Testis (tissue), 3 donors: ENCODE results near the gene RPP25L. TPM values are rescaled to one million over a fixed set of nuclear protein-coding genes. Genes with fewer than 3 reads are reported as not detected.

Source experiments
- DNase-seq: peaks from one replicate; pipeline ENCODE4 v3.0.0-alpha.2; 2019
- H3K27ac ChIP-seq, 2 donors: fragments of 200-600 bp; sonication (generic); one replicate each; pipeline ENCODE4 v1.5.1; 2019
- H3K27me3 ChIP-seq: fragments of 200-600 bp; sonication (generic); one replicate; pipeline ENCODE4 v1.5.1; 2019
- H3K36me3 ChIP-seq: fragments of 200-600 bp; sonication (generic); one replicate; pipeline ENCODE4 v1.5.1; 2017; ENCODE audit warnings: low read depth; ENCODE audit errors: missing control alignments
- H3K4me1 ChIP-seq: fragments of 200-600 bp; sonication (generic); one replicate; pipeline ENCODE4 v1.5.1; 2019
- H3K4me3 ChIP-seq, 2 donors: fragments of 200-600 bp; sonication (generic); one replicate each; pipeline ENCODE4 v1.5.1; 2017 to 2019
- H3K9me3 ChIP-seq: fragments of 200-600 bp; sonication (generic); one replicate; pipeline ENCODE4 v1.5.1; 2017
- CTCF ChIP-seq, 3 experiments: fragments of 450-650 bp in 2 of 3; fragments of 200-600 bp in 1 of 3; sonication (generic) in 1 of 3; IDR thresholded peaks; one replicate each; pipeline ENCODE4 v1.5.1; 2016 to 2019; ENCODE audit warnings: antibody characterized with exemption in 3 of 3, mild to moderate bottlenecking in 2 of 3, moderate library complexity in 1 of 3
- POLR2A ChIP-seq: fragments of 450-650 bp; IDR thresholded peaks from one replicate; pipeline ENCODE4 v1.6.1; 2017; ENCODE audit warnings: antibody characterized with exemption, mild to moderate bottlenecking, moderate library complexity
- WGBS, 2 donors: methylation state at CpG; one replicate each; pipeline ENCODE4 v1.1.5; 2018; 5-methylcytosine and 5-hydroxymethylcytosine counted together
- intact Hi-C: fragments of 100-400 bp; cut with DNase I; formaldehyde crosslinking; loops from one replicate; pipeline ENCODE4 v1.15.1; 2023; ENCODE audit warnings: low total_unique reads
- polyA plus RNA-seq: library from polyadenylated mRNA; stranded (reverse); fragments of 350-450 nt; fragmentation: Illumina TruSeq; extraction: RNeasy Lipid Tissue Mini Kit (QIAGEN cat#74804); gene quantifications from one replicate; pipeline ENCODE4 v1.2.3, GENCODE V29; 2014; ENCODE audit warnings: low read depth, low replicate concordance; ENCODE audit not compliant: insufficient read depth
- small RNA-seq, 2 donors: library from RNA; depleted of rRNA; stranded (forward); fragments of <200 nt; gene quantifications; one replicate each; pipeline ENCODE3, GENCODE V24; 2016
- total RNA-seq, 2 donors: library from RNA; depleted of rRNA; stranded (reverse); fragments of >200 nt; gene quantifications; one replicate each; pipeline ENCODE4 v1.2.3, GENCODE V29; 2016

RPP25L gene
- total and polyA plus RNA-seq, 3 donors from 2014 or later = 23.5 to 26.8 (median 25.1) TPM

- no peak overlapping the region for H3K27ac ChIP-seq
- H3K4me3 ChIP-seq = no peak overlapping the region
- H3K4me1 ChIP-seq = peaks cover 20% of the 10 kb centered on the region
- TF ChIP-seq CTCF (IDR thresholded peaks at IDR 0.05) = no peak
- no peak for TF ChIP-seq POLR2A
- no peaks in the 10 kb centered on the region for H3K36me3 ChIP-seq
- no peaks in the 10 kb centered on the region for H3K9me3 ChIP-seq
- no peak for DNase-seq
- intact Hi-C loops = no loop called here
- H3K27me3 ChIP-seq = no peaks in the 10 kb centered on the region
- 42 to 72% methylated on average over 19 to 21 of the region's 21 CpGs for WGBS, 2 donors
These were observed 51.2 kb downstream of the RPP25L start for GRCh38 chr9:34560599-34561214.

Small RNA genes within 50 kb of the gene (small RNA-seq; reads per million reads assigned to genes)
- 0 reads per million in 2 donors for gene CCL27

Other genes with a start within 250 kb of the RPP25L start
- gene MYORG, start 235.2 kb downstream of the RPP25L start, total RNA-seq = 1 to 10 TPM; 2.8 to 4.6 TPM
- gene MYORG, start 235.2 kb downstream of the RPP25L start, polyA plus RNA-seq = 2.8 TPM
- gene FAM219A, start 153.5 kb downstream of the RPP25L start, total RNA-seq = 10 to 100 TPM; 12.6 to 17.9 TPM
- gene FAM219A, start 153.5 kb downstream of the RPP25L start, polyA plus RNA-seq = 12.2 TPM
- gene DNAI1, start 153.3 kb downstream of the RPP25L start, total RNA-seq = 10 to 100 TPM; 22.7 to 36.7 TPM
- 109 TPM for gene DNAI1, start 153.3 kb downstream of the RPP25L start, polyA plus RNA-seq
- gene ENHO, start 89.1 kb downstream of the RPP25L start, total RNA-seq = 10 to 100 TPM; 24.7 to 31.2 TPM
- 25.7 TPM for gene ENHO, start 89.1 kb downstream of the RPP25L start, polyA plus RNA-seq
- 10 to 100 TPM; 16.0 TPM for gene CNTFR, start 22.4 kb downstream of the RPP25L start, total RNA-seq
- gene CNTFR, start 22.4 kb downstream of the RPP25L start, polyA plus RNA-seq = 11.8 TPM
- gene DCTN3, start 8.4 kb upstream of the RPP25L start, total RNA-seq = 10 to 100 TPM; 55.1 to 78.5 TPM
- 82.9 TPM for gene DCTN3, start 8.4 kb upstream of the RPP25L start, polyA plus RNA-seq
- gene ARID3C, start 17.0 kb upstream of the RPP25L start, total RNA-seq = under 1 TPM; 0.31 to 0.37 TPM
- 0.45 TPM for gene ARID3C, start 17.0 kb upstream of the RPP25L start, polyA plus RNA-seq
- gene SIGMAR1, start 25.7 kb upstream of the RPP25L start, total RNA-seq = 10 to 100 TPM; 87.1 to 92.4 TPM
- gene SIGMAR1, start 25.7 kb upstream of the RPP25L start, polyA plus RNA-seq = 50.3 TPM
- gene GALT, start 34.6 kb upstream of the RPP25L start, total RNA-seq = 10 to 100 TPM; 46.1 to 55.6 TPM
- gene GALT, start 34.6 kb upstream of the RPP25L start, polyA plus RNA-seq = 25.9 TPM
- gene IL11RA, start 40.1 kb upstream of the RPP25L start, total RNA-seq = 10 to 100 TPM; 39.8 to 58.0 TPM
- gene IL11RA, start 40.1 kb upstream of the RPP25L start, polyA plus RNA-seq = 28.7 TPM
- 1 to 10 TPM in 1 of 2 donors, not detected in 1; 3.1 TPM for gene CCL27, start 50.6 kb upstream of the RPP25L start, total RNA-seq
- gene CCL27, start 50.6 kb upstream of the RPP25L start, polyA plus RNA-seq = 1.4 TPM
- gene CCL19, start 79.2 kb upstream of the RPP25L start, total RNA-seq = not detected
- 15.5 TPM for gene CCL19, start 79.2 kb upstream of the RPP25L start, polyA plus RNA-seq
- 1 to 10 TPM; 1.7 to 2.0 TPM for gene CCL21, start 98.0 kb upstream of the RPP25L start, total RNA-seq
- gene CCL21, start 98.0 kb upstream of the RPP25L start, polyA plus RNA-seq = 76.3 TPM